ENCODE data around the gene ATG7.

ATG7 gene

GRCh38 chr3:11310258-11310657 is 38.1 kb downstream of the ATG7 start:
- Histone ChIP-seq H3K4me3 (ENCODE audit: insufficient read depth, low read length, poor library complexity, severe bottlenecking) (no peak overlapping the region), H2AFZ (ENCODE audit: low read depth, low read length, severe bottlenecking) (no peak overlapping the region), H3K27me3 (ENCODE audit: low read length) (no peaks in the 10 kb centered on the region), H3K9ac (ENCODE audit: low read length) (no peak overlapping the region), H3K9me2 (replicated peaks; ENCODE audit: insufficient read depth, low read length) (no peaks in the 10 kb centered on the region), H3K36me3 (ENCODE audit: low read length) (no peaks in the 10 kb centered on the region; the same call in 1 of the 2 replicates), H3K79me2 (ENCODE audit: insufficient read depth, low read length) (no peaks in the 10 kb centered on the region), H3F3A (ENCODE audit: insufficient read depth) (no peaks in the 10 kb centered on the region), H3K9me3 (ENCODE audit: insufficient read depth, low read length) (no peaks in the 10 kb centered on the region), H4K20me1 (ENCODE audit: low read depth, low read length) (no peaks in the 10 kb centered on the region), H3K4me2 (ENCODE audit: low read depth, low read length, poor library complexity, severe bottlenecking) (no peak overlapping the region), H3K27ac (ENCODE audit: low read depth, low read length) (no peak overlapping the region)
- TF ChIP-seq EZH2phosphoT487 (conservative IDR thresholded peaks at IDR 0.05; ENCODE audit: low read length) (no peak), CTCF (IDR thresholded peaks at IDR 0.05; ENCODE audit: insufficient read depth, low read length, poor library complexity, severe bottlenecking) (no peak)

- Histone ChIP-seq H2AFZ (ENCODE audit: low read depth, low read length, severe bottlenecking) (no peak overlapping the region), H3K9ac (ENCODE audit: low read length) (no peak overlapping the region), H3K4me3 (ENCODE audit: insufficient read depth, low read length, poor library complexity, severe bottlenecking) (no peak overlapping the region), H3K9me2 (replicated peaks; ENCODE audit: insufficient read depth, low read length) (no peaks in the 10 kb centered on the region), H4K20me1 (ENCODE audit: low read depth, low read length) (no peaks in the 10 kb centered on the region), H3K27ac (ENCODE audit: low read depth, low read length) (no peak overlapping the region), H3K79me2 (ENCODE audit: insufficient read depth, low read length) (no peaks in the 10 kb centered on the region), H3K4me2 (ENCODE audit: low read depth, low read length, poor library complexity, severe bottlenecking) (no peak overlapping the region), H3F3A (ENCODE audit: insufficient read depth) (no peaks in the 10 kb centered on the region), H3K9me3 (ENCODE audit: insufficient read depth, low read length) (no peaks in the 10 kb centered on the region), H3K27me3 (ENCODE audit: low read length) (no peaks in the 10 kb centered on the region), H3K36me3 (ENCODE audit: low read length) (no peaks in the 10 kb centered on the region; the same call in 1 of the 2 replicates)
- no peak for TF ChIP-seq EZH2phosphoT487 (conservative IDR thresholded peaks at IDR 0.05; ENCODE audit: low read length)
- TF ChIP-seq CTCF (IDR thresholded peaks at IDR 0.05; ENCODE audit: insufficient read depth, low read length, poor library complexity, severe bottlenecking), result no peak
Observed at GRCh38 chr3:11312166-11312565, 40.0 kb downstream of the ATG7 start.

DNA sequence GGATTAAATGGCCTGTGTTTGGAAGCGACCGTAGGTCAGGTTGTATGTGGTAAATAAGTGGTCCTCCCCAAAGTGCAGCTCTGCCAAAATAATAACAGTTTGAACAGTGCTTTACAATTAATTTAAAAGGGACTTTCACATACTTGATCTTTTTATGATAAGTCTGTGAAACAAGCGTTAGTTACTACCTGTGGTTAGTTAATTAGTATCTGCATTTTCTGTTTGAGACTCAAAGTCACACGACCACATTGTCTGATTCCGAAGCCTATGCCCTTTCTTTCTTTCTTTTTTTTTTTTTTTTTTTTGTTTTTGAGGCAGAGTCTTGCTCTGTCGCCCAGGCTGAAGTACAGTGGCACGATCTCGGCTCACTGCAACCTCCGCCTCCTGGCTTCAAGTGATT is 45.1 kb downstream of the ATG7 start:
- H3K27me3 ChIP-seq (ENCODE audit: low read length), result no peaks in the 10 kb centered on the region
- H3K4me2 ChIP-seq (ENCODE audit: low read depth, low read length, poor library complexity, severe bottlenecking), result no peak overlapping the region
- no peak overlapping the region for H3K4me3 ChIP-seq (ENCODE audit: insufficient read depth, low read length, poor library complexity, severe bottlenecking)
- no peak overlapping the region for H2AFZ ChIP-seq (ENCODE audit: low read depth, low read length, severe bottlenecking)
- H3F3A ChIP-seq (ENCODE audit: insufficient read depth), result no peaks in the 10 kb centered on the region
- no peaks in the 10 kb centered on the region for H3K79me2 ChIP-seq (ENCODE audit: insufficient read depth, low read length)
- H3K9me3 ChIP-seq (ENCODE audit: insufficient read depth, low read length), result no peaks in the 10 kb centered on the region
- no peaks in the 10 kb centered on the region for H3K9me2 ChIP-seq (replicated peaks; ENCODE audit: insufficient read depth, low read length)
- no peak overlapping the region for H3K9ac ChIP-seq (ENCODE audit: low read length)
- H4K20me1 ChIP-seq (ENCODE audit: low read depth, low read length), result no peaks in the 10 kb centered on the region
- H3K27ac ChIP-seq (ENCODE audit: low read depth, low read length), result no peak overlapping the region
- no peak for TF ChIP-seq CTCF (IDR thresholded peaks at IDR 0.05; ENCODE audit: insufficient read depth, low read length, poor library complexity, severe bottlenecking)
- TF ChIP-seq EZH2phosphoT487 (conservative IDR thresholded peaks at IDR 0.05; ENCODE audit: low read length), result no peak
- peaks cover 3% of the 10 kb centered on the region; the same call in 1 of the 2 replicates for H3K36me3 ChIP-seq (ENCODE audit: low read length)

Measured in SU-DHL-6 (cell line).